Measurements from ENCODE around the gene TNNC2.
A peak's percentile ranks its signal among the peaks of the same experiment; 100 is the strongest.

The TNNC2 gene

GRCh38 chr20:45826381-45827019 lies 612 bp downstream of the TNNC2 start:
- no peak for TF ChIP-seq CTCF (IDR thresholded peaks at IDR 0.05; ENCODE audit: insufficient read depth, low read depth, low read length, missing control alignments)
- no peak for DNase-seq (ENCODE audit: low read depth)

DNA sequence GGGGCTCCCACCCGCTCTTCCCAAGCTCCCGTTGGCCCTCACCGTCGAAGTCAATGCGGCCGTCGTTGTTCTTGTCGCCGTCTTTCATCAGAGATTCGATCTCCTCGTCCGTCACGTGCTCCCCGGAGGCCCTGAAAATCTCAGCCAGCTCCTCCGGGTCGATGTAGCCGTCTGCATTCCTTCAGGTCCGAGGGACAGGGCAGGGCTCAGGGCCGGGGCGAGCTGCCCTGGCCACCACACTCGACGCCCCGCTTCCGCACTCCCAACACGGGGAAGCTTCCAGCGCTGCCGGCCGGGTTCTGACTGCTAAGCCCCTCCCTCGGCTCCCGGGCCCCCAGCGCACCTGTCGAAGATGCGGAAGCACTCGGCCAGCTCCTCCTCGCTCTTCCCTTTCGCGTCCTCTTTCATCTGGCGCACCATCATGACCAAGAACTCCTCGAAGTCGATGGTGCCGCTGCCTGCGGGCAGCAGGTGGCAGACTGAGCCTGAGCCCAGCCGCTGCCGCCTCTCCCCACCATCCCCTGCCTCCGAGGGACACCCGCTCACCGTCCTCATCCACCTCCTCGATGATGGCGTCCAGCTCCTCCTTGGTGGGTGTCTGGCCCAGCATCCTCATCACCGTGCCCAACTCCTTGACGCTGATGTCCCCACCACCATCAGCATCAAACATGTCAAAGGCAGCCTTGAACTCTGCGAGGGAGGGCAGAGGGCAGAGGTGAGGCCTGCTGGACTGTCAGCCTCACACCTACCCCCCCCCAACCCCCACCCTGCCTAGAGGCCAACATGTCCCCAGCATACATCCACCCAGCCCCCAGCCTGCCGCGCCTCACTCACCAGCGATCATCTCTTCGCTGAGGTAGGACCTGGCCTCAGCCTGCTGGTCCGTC lies 2.9 kb downstream of the TNNC2 start:
- DNase-seq (ENCODE audit: low read depth) = peak; percentile 52
- no peak overlapping the region; the same call in 1 of the 2 replicates for H3K4me3 ChIP-seq (ENCODE audit: low read depth, low read length)
- peak; percentile 17 for TF ChIP-seq CTCF (IDR thresholded peaks at IDR 0.05; ENCODE audit: insufficient read depth, low read depth, low read length, missing control alignments)

More at GRCh38 chr20:45826381-45827019, 612 bp downstream of the TNNC2 start:
- no peak overlapping the region for H3K4me3 ChIP-seq (ENCODE audit: low read depth, low read length)

DNA sequence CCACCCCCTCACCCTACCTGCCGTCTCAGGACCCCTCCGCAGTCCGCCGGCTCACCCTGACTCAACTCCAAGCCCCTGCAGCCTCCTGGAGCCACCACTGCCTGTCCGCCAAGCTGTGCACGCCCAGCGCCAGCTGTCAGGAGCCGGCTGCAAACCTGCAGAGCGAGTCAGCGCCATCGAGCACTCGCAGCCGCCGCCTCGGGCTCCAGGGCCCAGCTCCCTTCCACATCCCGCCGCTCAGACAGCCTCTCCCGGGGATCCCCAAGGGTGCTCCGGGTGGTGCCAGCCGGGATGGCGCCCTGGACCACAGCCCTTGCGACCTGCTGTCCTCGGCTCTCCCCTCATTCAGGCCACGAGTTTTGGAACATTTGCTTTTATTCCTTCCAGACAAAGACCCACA lies 4.3 kb downstream of the TNNC2 start:
- H3K4me3 ChIP-seq (ENCODE audit: low read depth, low read length) = no peak overlapping the region
- TF ChIP-seq CTCF (IDR thresholded peaks at IDR 0.05; ENCODE audit: insufficient read depth, low read depth, low read length, missing control alignments) = no peak
- no peak for DNase-seq (ENCODE audit: low read depth)

- no peak for TF ChIP-seq CTCF (IDR thresholded peaks at IDR 0.05; ENCODE audit: insufficient read depth, low read depth, low read length, missing control alignments)
- H3K4me3 ChIP-seq (ENCODE audit: low read depth, low read length) = no peak overlapping the region
- no peak for DNase-seq (ENCODE audit: low read depth)
Observed at GRCh38 chr20:45821947-45822346, 5.2 kb downstream of the TNNC2 start.

DNA sequence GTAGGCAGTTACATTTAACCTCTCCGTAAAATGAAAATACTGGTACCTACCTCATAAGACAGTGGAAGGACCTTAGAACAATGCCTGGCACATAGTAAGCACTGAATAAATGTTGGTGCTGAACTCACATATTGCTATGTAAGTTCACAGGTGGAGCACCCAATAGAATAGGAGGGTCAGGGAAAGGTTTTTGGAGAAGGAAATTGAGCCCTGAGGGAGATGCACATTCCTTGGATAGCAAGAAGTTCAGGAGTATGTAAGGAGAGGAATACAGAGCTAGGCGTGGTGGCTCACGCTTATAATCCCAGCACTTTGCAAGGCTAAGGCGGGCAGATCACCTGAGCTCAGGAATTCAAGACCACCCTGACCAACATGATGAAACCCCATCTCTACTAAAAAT lies 7.6 kb downstream of the TNNC2 start:
- DNase-seq (ENCODE audit: low read depth) = no peak
- no peak overlapping the region for H3K4me3 ChIP-seq (ENCODE audit: low read depth, low read length)
- no peak for TF ChIP-seq CTCF (IDR thresholded peaks at IDR 0.05; ENCODE audit: insufficient read depth, low read depth, low read length, missing control alignments)

DNA sequence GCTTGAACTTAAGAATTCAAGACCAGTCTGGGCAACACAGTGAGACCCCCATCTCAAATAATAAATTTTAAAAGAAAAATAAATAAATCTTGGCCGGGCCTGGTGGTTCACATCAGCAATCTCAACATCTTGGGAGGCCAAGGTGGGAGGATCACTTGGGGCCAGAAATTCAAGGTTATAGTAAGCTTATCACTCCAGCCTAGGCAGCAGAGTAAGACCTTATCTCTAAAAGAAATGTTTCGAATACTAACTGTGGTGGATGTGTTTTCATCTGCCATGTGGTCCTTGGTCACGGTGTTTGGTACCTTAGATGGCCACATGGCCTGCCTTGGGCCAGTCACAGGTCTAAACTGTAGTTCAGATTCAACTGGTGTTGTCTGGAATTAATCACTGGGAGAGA lies 8.9 kb downstream of the TNNC2 start:
- no peak for DNase-seq (ENCODE audit: low read depth)
- no peak for TF ChIP-seq CTCF (IDR thresholded peaks at IDR 0.05; ENCODE audit: insufficient read depth, low read depth, low read length, missing control alignments)
- no peak overlapping the region for H3K4me3 ChIP-seq (ENCODE audit: low read depth, low read length)

Data from GM12865 (cell line).